Body of pancreas (tissue), 4 donors: ENCODE results near the gene KRT34.
"Not testable (repeated sequence)": the region's sequence is repeated elsewhere in the genome, so short reads cannot be mapped to it uniquely, and the experiment has no call there.

Source experiments
- CTCF ChIP-seq, 7 experiments: fragments of 450-650 bp in 4 of 7; fragments of 200-600 bp in 3 of 7; sonication (generic) in 3 of 7; IDR thresholded peaks; one replicate each; pipeline ENCODE4 v1.5.1; 2016 to 2019; ENCODE audit warnings: antibody characterized with exemption in 7 of 7
- POLR2A ChIP-seq, 3 donors: fragments of 450-650 bp; IDR thresholded peaks; one replicate each; pipeline ENCODE4 v1.6.1; 2016; ENCODE audit warnings: antibody characterized with exemption in 3 of 3, mild to moderate bottlenecking in 2 of 3

- TF ChIP-seq CTCF, POLR2A (IDR thresholded peaks at IDR 0.05): not testable (repeated sequence)
These were observed 2.0 kb downstream of the KRT34 start for GRCh38 chr17:41380091-41380490.
